ENCODE results near the gene JPH3. TPM values are rescaled to one million over a fixed set of nuclear protein-coding genes. Genes with fewer than 3 reads are reported as not detected.
"Not testable (repeated sequence)": the region's sequence is repeated elsewhere in the genome, so short reads cannot be mapped to it uniquely, and the experiment has no call there.

Gene JPH3
- total RNA-seq, 1 donor, result not detected

- H3K4me3 ChIP-seq (ENCODE audit: low read depth, low read length), result no peak overlapping the region
- DNase-seq (ENCODE audit: low read depth), result no peak
- TF ChIP-seq CTCF (IDR thresholded peaks at IDR 0.05; ENCODE audit: insufficient read depth, low read length), result no peak
These were observed 72.9 kb downstream of the JPH3 start for GRCh38 chr16:87675111-87675719.

GRCh38 chr16:87677830-87678229 lies 75.5 kb downstream of the JPH3 start:
- no peak for TF ChIP-seq CTCF (IDR thresholded peaks at IDR 0.05; ENCODE audit: insufficient read depth, low read length)
- H3K4me3 ChIP-seq (ENCODE audit: low read depth, low read length), result no peak overlapping the region
- no peak for DNase-seq (ENCODE audit: low read depth)

GRCh38 chr16:87678618-87679017 lies 76.3 kb downstream of the JPH3 start:
- no peak for TF ChIP-seq CTCF (IDR thresholded peaks at IDR 0.05; ENCODE audit: insufficient read depth, low read length)

GRCh38 chr16:87679593-87680271 lies 77.4 kb downstream of the JPH3 start:
- no peak overlapping the region for H3K4me3 ChIP-seq (ENCODE audit: low read depth, low read length)
- no peak for TF ChIP-seq CTCF (IDR thresholded peaks at IDR 0.05; ENCODE audit: insufficient read depth, low read length)
- no peak for DNase-seq (ENCODE audit: low read depth)

More at GRCh38 chr16:87678618-87679017, 76.3 kb downstream of the JPH3 start:
- DNase-seq (ENCODE audit: low read depth), result no peak
- no peak overlapping the region for H3K4me3 ChIP-seq (ENCODE audit: low read depth, low read length)

GRCh38 chr16:87680272-87680644 lies 78.0 kb downstream of the JPH3 start:
- no peak for DNase-seq (ENCODE audit: low read depth)
- TF ChIP-seq CTCF (IDR thresholded peaks at IDR 0.05; ENCODE audit: insufficient read depth, low read length), result no peak
- H3K4me3 ChIP-seq (ENCODE audit: low read depth, low read length), result no peak overlapping the region

GRCh38 chr16:87681051-87681602 lies 78.8 kb downstream of the JPH3 start:
- not testable (repeated sequence) for H3K4me3 ChIP-seq (ENCODE audit: low read depth, low read length); DNase-seq (ENCODE audit: low read depth)

GRCh38 chr16:87681981-87682570 lies 79.8 kb downstream of the JPH3 start:
- H3K4me3 ChIP-seq (ENCODE audit: low read depth, low read length), result no peak overlapping the region
- TF ChIP-seq CTCF (IDR thresholded peaks at IDR 0.05; ENCODE audit: insufficient read depth, low read length), result peak; percentile 46
- peak; percentile 79 for DNase-seq (ENCODE audit: low read depth)
